HG02870 (cell line): Measurements from ENCODE around the gene RYR3.

ENCODE experiments used
- ATAC-seq: cut with Tn5 transposase; IDR thresholded peaks from one replicate; pipeline ENCODE4 v1.9.1; 2021; ENCODE audit warnings: mild to moderate bottlenecking, moderate library complexity; ENCODE audit not compliant: unreplicated experiment

RYR3 gene

DNA sequence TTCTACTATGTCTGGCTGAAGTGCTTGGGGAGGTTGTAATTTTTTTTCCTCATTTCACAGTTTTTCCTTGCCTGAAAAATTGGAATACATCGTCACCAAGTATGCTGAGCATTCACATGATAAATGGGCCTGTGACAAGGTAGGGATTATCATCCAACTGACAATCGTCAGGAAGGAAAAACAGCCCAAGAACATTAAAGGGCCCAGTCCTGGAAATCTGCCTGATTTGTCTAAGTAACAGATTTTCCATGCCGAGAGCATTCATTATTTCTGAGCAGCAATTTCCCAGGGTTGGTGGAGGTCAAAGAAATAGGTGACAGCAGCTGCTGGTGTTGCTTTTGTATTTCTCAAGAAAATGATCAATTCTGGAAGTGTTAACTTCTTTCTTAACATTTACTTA lies 431.5 kb downstream of the RYR3 start:
- ATAC-seq, result no peak

DNA sequence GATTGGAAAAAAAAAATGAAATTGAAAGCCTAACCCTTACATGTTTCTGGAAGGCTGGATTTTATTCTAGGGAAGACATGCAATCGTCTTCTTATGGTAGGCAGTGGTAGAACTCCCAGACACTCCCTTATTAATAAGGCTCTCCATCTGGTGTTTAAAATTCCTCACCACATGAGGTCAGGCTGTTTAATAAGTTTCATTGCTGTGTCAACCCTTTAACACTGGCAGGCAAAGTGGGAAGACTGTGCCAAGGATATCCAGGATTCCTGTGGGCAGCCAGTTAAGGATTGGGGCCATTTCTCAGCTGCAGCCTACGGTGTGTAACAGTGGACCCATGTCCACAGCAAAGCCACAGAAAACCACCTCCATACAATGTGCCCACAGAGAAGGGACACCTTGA lies 432.0 kb downstream of the RYR3 start:
- no peak for ATAC-seq

DNA sequence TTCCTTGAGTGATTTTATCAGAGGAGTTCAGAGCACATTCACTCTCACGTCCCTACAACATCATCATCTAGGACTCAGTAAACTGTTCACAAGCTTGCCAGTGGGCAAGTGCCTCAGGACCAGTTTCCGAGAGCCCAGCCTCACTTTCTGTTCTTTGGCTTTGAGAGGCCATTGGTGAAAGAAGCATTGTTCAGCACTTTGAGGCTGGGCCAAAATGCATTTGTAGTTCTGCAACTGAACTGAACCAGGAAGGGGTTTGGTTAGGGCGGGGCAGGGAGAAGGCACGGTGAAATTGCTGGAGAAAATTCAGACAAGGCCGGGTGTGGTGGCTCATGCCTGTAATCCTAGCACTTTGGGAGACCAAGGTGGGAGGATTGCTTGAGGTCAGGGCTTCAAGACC lies 435.4 kb downstream of the RYR3 start:
- ATAC-seq, result no peak

DNA sequence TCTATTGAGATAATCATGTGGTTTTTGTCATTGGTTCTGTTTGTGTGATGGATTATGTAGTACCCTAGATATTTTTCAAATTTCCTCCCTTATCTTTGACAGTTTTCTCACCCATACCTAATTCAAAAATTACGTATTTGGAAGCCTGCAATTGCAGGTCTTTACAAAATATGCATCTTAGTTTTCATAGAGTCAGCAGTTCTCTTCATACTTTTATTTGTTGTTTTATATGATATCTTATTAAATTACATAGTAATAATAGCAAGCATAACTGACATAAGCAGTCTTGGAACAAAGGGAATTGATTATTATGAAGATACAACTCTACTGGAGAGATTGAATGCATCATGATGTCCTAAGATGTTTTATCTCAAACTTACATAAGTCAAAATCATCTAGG lies 442.2 kb downstream of the RYR3 start:
- no peak for ATAC-seq

DNA sequence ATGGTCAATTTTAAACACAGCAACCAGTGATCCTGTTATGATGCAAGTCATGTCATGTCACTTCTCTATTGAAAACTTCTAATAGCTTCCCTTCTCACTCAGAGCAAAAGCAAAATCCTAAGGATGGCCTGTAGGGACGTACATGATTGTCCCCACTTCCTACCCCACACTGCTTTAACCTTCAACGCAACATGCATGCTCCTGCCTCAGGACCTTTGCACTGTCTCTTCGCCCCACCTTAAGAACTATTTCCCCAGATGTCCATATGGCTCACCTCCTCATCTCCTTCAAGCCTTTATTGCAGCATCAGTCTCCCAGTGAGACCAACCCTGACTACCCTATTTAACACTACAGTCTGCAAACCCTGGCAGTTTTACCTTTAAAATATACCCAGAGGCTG lies 443.5 kb downstream of the RYR3 start:
- ATAC-seq, result no peak

DNA sequence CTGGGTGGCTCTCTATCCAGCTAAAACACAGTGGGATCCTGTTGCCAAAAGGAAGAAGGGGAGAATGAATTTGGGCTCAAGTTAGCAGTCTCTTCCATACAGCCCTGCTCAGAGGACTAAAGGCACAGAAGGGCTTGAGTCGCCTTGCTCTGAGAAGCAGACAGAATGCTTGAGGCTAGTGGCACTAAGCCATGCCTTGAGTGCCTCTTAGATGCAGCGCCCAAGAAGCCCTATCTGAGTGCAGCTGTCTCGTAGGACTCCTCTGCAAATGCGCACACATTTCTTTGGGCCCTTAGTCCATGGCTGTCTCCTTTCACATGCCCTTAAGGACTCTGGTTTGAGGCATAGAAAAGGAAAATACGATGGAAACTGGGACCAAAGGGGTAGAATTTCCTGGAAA lies 446.2 kb downstream of the RYR3 start:
- no peak for ATAC-seq

DNA sequence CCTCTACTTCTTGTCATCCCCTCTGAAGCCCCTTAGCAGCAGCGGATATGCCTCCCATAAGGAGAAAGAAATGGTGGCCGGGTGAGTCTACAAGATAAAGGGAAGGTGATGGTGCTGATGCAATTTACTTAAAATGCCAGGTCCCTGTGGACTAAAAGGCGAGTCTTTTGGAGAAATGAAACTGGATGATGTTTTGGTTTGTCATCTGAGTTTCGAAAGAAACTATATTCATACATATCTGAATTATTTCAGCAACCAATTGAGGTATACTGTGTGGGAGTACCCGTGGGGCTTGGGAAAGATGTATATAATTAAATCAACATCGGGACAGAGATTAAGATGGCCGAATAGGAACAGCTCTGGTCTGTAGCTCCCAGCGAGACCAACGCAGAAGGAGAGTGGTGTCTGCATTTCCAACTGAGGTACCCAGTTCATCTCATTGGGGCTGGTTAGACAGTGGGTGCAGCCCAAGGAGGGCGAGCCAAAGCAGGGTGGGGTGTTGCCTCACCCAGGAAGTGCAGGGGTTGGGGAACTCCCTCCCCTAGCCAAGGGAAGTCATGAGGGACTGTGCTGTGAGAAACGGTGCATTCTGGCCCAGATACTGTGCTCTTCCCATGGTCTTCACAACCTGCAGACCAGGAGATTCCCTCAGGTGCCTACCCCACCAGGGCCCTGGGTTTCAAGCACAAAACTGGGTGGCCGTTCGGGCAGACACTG lies 446.9 kb downstream of the RYR3 start:
- no peak for ATAC-seq

DNA sequence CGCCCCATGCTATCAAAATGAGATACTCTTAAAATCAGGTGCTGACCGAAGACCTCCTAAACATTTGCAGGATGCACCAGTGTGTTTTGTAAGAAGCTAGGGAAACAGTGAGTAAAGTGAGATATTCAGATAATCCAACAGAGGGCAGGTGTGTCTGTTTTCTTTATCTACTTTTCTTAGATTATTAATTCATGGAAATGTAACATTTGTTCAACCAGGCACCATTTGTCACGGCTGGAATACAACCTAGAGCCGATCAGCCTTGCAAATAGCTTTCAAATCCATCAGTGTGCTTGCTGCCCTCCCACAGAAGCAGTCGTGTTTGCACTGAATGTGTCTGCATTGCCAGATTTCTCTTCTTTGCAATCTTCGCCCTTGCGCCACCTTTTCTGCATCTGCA lies 455.6 kb downstream of the RYR3 start:
- ATAC-seq, result no peak

DNA sequence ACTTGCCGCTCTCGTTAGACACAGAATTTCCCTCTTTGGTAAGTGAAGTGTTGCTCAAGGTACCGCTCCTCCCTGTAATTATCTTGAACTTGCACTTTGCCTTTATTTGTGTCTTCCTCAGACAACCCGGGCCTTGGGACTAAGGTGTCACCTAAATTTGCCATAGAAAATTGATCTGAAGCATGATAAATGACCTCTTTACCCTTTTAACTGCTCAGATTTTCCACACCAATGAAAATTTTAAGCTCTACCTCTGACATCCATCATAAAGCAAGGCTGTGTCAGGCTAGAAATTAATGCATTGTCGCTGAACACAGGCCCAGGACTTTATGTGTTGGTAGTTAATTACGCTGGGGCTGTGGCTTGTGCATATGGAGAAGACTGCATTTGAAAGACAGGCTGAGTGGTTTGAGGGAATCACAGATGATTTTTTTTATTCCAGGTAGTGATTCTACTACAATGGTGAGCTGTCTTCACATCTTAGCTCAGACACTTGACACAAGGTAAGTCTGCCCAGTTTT lies 458.0 kb downstream of the RYR3 start:
- no peak for ATAC-seq

DNA sequence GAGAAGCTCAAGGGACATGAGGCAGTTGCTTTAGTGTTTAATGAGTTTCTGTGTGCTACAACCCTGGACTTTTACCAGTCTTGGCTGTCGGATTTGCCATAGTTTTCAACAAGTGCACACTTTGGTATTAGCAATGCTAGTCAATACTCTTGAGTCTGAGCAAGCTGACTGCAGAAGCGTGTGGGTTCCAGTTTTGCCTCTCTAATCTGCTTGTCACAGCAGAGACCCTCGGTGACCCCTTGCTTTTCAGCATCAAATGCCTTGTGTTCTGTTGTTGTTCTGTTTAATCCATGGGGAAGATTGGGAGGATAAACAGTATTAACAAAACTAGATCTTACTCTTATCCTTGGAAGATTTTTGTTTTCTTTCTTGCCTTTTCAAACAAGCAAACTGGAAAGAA lies 463.2 kb downstream of the RYR3 start:
- no peak for ATAC-seq

DNA sequence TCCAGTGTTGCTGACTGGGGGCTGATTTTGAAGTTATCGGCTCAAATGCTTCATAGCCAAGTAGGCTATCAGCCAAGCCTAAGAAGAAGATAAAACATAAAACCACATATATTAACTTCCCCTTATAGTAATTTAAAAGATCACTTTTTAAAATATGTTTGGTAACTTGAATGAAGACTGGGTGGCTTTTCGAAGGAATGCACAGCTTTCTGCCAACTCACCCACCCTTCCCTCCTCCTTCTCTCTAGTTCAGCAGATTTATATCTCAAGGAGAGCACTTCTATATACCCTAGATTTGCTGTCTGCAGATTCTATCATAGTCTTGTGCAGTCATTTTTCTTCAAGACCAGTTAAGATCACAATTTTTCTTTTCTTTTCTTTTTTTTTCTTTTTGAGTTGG lies 468.1 kb downstream of the RYR3 start:
- ATAC-seq, result no peak

DNA sequence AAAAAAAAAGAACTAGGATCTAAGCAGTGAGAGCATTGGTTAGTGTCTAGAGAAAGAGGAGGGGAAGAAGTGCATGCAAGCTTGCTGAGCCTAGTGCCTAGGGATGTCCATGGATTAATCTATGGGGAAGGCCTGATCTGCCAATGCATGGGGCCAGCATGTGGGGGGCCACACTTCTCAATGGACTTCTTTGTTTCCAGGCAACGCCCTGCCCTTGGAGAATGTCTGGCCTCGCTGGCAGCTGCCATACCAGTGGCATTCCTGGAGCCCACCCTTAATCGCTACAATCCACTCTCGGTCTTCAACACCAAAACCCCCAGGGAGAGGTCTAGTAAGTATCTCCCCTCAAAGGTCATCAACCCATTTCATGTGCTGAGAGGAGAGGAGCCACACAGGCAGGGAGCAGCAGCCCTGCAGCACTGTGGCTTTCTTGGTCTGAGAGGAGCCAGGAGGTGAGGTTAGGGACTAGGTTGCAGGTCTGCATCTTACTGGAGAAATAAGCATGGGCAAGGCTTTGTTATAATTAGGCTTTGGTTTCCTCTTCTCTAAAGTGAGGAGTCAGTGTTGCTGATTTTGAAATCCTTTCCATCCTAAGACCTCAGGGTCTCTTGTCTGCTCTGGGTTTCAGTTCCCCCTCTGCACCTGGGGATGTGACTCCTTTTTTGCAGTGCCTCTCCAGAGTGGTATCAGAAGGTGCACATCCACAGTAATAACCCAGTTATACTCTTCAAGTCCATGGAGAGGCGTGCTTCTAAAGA lies 469.4 kb downstream of the RYR3 start:
- ATAC-seq, result peak; percentile 48

DNA sequence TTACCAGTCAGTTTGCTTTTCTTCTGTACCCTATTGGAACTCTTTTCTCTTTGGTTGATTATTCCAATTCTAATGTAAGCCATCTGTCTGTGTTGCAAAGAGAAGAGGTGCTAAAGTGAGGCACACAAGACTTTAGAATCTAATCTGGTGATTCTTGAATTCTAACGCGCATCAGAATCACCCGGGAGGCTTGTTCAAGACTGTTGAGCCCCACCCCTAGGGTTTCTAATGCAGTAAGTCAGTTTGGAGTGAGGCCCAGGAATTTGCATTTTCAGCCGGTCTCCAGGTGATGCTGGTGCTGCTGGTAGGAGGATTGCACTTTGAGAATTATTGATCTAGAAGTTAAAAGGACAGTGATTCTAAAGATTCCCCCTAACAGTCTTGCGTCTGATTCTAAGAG lies 472.2 kb downstream of the RYR3 start:
- no peak for ATAC-seq

DNA sequence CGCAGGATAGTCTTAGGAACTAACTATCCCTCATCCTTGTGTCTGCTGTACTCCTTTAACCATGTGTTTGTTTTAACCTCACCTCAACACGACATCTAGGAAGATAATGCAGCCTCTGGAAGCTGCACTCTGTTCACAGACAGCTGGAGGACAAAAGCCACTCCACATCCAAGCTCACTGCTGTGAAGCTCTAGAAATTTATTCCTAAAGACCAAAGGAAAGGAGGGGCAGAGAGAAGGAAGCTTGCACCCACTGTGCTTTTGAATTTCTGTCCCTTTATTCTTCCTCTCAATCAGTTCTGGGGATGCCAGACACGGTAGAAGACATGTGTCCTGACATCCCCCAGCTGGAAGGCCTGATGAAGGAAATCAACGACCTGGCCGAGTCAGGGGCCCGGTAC lies 474.6 kb downstream of the RYR3 start:
- no peak for ATAC-seq

DNA sequence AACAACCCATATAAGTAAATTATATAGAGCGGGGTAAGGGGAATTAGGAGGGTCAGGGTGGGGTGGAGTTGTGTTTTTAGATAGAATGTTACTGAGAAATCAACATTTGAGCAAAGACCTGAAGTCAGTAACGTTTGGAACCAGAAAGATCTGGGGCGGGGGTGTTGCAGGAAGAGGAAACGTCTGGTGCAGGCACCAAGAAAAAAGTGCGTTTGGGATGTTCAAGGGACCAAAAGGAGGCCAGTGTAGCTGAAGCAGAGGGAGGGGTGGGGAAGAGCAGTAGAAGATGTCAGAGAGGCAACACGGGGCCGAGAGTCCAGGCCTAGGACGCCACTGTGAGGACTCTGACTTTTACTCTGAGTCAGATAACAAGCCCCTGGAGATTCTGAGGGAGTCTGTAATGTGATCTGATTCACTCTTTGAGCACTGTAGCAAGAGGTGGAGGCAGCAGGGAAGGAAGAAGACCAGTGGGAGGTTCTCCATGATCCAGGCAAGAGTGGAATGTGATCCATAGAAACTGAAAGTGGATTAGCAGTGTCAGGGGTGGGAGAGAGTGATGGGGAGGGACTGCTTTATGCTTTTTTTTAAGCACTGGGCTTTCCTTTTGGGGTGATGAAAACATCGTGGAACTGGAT lies 478.3 kb downstream of the RYR3 start:
- no peak for ATAC-seq

DNA sequence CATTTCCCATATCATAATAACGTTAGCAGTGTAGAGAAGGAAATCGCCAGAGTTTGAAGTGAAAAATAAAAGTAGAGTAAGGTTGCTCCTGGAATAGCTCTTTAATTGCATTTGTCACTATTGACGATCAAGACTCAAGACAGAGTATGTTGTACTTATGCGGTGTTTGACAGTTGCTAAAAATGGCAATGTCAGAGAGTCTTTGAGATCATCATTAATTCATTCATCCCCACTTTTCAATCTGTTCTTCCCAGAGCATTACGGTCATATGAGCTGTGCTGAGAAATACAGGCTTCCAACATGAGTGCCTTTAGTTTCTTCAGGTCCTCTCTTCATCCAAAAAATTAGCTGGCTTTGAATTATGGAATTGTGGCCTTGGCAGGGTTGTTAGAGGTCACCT lies 483.7 kb downstream of the RYR3 start:
- no peak for ATAC-seq

DNA sequence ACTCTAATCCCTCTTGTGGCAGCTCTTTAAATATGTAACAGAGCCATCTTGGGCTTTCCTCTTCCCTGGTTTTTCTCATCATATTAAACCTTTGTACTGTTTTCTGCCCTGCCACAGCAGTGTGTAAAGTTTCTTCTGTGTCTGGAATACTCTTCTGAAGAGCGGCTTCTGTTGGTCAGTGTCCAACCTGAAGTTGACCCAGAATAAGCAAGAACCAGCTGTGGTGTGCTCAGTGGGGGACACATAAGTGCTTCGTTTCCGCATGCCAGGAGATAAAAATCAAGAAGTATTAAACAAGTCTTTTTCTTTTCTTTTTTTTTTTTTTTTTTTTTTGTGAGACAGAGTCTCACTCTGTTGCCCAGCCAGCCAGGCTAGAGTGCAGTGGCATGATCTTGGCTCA lies 484.3 kb downstream of the RYR3 start:
- no peak for ATAC-seq

DNA sequence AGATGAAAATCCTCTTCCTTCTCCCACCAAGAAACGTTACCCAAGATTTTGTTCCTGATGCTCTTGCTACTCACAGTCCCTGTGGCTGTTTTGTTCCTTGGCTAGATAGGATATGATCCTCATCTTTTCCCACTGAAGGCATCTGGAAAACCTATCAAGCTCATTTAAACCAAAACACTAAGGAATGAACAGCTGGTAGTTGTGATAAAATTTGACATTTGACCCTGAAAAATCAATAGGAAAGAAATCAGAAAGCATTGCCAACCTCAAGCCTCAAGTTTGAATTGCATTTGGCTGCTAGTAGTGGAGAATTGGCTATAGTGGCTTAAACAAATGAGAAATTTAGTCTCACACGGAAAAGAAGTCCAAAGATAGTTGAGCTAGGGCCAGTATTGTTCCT lies 486.9 kb downstream of the RYR3 start:
- no peak for ATAC-seq

DNA sequence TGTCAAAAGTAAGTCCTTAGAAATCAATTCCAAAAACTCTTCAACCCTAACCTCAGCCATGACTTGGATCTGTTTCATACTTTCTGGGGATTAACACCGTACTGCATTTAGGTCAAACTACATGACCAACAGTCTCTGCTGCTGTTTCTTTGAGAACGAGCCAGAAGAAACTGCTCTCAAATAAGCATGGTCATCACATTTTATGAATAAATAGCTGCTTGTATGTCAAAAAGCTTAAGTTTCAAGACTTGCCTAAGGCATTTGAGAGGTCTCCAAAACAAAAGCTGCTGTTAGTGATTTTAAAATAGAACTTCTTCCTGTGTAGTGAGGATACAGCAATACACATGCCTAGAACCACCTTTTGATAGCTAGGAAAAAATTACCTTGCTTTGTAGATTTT lies 491.2 kb downstream of the RYR3 start:
- no peak for ATAC-seq

DNA sequence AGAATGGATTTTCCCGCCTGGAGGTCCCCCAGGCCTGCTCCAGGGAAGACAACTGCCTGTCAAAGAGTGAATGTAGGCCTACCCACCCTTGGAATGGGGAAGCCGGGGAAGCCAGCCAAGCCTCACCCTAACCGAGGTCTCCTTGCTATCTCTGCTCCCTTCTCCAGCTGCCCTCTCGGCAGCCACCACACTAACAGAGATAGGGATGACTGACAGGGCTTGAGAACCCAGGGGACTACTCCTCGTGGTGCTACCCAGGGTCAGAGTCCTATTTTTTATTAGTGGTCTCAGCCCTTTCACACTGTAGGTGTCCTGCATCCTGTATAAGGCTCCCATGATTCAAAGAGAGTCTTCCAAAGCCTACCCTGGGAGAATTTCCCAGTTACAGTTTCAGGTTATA lies 496.9 kb downstream of the RYR3 start:
- no peak for ATAC-seq

DNA sequence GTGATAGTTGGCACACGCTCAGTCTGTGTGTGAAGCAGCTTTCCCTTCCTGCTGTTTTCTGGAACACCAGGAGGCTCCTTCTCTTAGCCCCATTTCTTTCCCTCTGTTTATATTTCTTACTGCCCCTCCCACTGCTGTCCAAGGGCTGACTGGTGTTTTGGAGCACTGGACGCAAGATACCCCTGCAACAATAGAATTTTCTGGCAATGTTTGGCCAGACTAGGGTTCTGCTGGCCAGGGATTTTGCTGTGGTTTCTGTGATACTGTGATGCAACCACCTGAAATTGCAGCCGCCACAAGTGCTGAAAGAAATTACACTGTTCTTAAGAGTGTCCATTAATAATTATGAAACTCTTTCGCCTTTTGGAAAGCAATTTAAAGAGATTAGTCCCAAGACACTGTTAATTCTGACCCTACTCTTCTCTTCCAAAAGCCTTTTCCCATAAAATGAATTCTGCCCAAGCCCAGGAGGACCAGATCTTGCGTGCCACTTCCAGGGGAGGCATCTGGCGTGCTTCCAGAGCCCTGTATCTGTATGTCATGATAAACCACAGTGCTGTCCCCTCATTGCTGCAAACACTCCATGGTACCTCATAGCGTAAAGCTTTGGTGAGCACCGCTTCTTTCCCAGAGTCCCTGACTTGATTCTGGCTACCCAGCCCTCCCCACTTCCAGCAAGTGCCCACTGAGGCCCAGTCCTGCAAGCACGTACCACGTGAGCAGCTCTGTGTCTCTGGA lies 498.1 kb downstream of the RYR3 start:
- no peak for ATAC-seq
